Head of caudate nucleus (tissue), 42 donors: ENCODE measurements around the gene FAM222B.
"Not testable (repeated sequence)": the region's sequence is repeated elsewhere in the genome, so short reads cannot be mapped to it uniquely, and the experiment has no call there.

ENCODE experiments used
- DNase-seq, 42 donors: peaks; one replicate each; pipeline versions ENCODE4 v3.0.0 to v3.0.0-alpha.2; 2020 to 2021; ENCODE audit warnings: mixed read lengths in 7 of 42
- intact Hi-C: fragments of 100-400 bp; cut with DNase I; formaldehyde crosslinking; loops from one replicate; pipeline ENCODE4 v1.15.0; 2022

The FAM222B gene

GRCh38 chr17:28842282-28843012 lies at the start of gene FAM222B:
Gene FAM222B (minus strand): TSS chr17:28842790. CDS start chr17:28766667, 76,123 bp downstream.
- DNase-seq, result peak; percentile 51 to 92 (median 84)
- intact Hi-C loops, result no loop called here

DNA sequence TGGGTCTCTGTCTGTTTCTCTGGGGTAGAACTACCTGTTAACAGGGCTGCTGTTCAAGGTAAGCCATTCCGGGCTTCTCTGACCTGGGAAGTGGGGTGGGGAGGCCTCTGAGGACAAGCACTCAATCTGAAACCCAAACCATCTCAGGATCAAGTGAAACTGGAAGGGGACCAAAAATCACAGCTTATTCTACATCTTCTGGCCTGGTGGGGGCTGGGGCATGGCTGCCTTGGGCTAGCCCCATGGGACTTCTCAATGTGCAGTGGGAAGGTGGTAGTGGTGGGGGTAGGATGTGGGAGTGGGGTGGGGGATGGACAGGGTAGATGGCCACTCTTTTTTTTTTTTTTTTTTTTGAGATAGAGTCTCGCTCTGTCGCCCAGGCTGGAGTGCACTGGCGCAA lies 49.4 kb upstream of the FAM222B start:
- intact Hi-C loops, result no loop called here

DNA sequence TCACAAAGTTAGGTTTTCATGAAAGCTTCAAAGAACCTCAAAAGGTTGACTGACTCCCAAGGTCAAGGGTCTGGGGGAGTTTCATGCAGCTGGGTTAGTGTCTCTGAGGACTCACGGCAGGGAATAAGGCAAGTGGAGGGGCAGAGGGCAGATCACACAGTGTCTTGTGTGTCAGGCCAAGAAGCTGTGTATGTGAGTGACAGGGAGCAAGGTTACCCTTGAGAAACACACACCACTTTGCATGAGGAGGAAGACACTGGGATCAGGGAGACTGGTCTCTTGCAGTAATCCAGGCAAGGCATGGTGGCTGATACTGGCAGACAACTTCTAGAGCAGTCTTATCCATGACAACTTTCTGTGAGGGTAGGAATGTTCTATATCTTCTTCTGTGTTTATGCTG lies 48.6 kb upstream of the FAM222B start:
- intact Hi-C loops, result no loop called here
- no peak for DNase-seq

More for the DNA sequence above, 49.4 kb upstream of the FAM222B start:
- no peak for DNase-seq

DNA sequence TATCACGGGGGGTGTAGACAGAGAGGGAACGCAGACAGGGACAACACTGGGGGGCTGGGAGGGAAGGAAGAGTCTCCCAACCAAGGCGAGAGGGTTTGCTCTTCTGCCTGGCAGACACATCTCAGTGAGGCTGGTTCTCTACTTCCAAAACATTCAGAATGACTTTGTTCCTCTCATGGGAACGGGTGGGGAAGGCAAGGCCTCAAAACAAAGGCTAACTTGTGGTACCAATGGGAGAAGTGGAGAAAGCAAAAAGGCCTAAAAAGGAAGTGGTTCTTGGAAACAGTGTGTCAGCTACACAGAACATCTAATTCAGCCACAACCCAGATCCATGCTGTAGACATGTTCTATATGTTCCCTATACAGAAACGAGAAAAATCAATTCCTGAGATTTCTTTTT lies 47.4 kb upstream of the FAM222B start:
- DNase-seq, result no peak
- intact Hi-C loops, result no loop called here

DNA sequence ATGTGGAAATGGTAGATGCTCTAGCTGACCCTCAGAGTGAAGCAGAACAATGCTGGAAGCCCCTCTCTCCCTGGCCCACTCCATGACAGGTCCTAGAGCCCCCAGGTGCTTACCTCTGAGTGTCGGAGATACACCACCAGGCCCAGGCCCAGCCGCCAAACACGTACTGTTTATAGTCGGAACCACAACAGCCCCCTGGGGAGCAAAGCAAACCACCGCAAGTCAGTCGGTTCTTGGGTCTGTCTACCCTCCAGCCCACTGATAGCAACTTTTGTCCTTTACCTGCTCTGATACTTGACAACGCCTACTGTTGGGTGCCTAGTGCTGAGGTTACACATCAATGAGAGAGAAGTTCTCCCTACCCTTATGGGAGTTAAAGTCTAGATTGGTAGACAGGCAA lies 46.2 kb upstream of the FAM222B start:
- DNase-seq, result no peak
- intact Hi-C loops, result no loop called here

GRCh38 chr17:28887871-28888471 lies 45.4 kb upstream of the FAM222B start:
- DNase-seq, result no peak
- intact Hi-C loops, result no loop called here

GRCh38 chr17:28885951-28886350 lies 43.4 kb upstream of the FAM222B start:
- intact Hi-C loops, result no loop called here
- no peak for DNase-seq

DNA sequence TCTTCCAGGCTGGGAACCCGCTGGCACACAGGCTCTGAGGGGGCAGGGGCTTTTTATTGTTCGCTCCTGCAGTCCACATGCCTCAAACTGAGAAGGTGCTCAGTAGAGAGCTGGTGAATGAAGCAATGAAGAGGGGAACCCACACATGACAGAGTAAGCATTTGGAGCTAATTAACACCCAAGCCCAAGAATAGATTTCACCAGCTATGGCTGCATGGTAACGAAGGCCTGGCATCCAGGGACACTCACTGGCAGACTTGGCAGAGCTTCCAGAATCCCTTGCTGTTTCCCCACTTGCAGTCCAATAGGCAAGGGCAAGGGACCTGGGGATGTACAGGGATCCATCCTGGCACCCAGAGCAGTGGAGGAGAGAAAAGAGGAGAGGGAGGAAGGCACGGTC lies 42.8 kb upstream of the FAM222B start:
- intact Hi-C loops, result no loop called here
- no peak for DNase-seq

DNA sequence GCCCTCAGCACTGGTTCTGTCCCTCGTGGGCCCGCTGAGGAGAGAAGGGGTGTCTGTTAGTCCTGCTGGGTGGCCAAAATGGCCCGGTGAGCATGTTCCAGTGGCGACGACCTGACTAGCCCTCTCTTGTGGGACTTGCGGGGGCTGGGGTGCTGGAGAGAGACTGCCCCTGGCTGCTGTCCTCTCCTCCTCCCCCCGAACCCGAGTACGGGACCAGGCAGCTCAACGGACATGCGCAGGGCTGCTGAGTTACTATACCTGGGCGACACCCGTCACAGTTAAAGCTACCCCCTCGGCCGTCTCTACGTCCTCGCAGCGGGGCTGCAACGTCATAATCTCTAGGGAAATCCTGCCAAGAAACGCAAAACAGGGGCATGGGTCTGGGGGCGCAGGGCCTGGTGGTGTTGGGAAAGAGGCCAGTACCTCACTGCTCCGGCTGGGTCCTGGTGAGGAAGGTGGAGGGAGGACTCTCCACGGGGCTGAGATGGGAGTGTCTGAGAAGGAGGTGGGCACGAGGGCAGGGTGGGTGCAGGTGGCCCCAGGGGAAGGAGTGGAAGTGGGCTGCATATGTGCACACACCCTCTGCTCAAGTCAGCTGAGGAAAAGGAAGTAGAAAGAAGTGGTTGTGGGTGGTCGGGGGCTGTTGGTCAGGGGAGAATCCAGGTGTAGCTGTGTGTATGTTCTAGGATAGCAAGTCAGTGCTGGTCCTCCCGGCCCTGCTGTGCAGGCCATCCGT lies 41.5 kb upstream of the FAM222B start:
- DNase-seq, result no peak
- intact Hi-C loops, result no loop called here

GRCh38 chr17:28882154-28882895 lies 39.7 kb upstream of the FAM222B start:
- intact Hi-C loops, result no loop called here

GRCh38 chr17:28881533-28882056 lies 39.0 kb upstream of the FAM222B start:
- no peak for DNase-seq
- intact Hi-C loops, result no loop called here

More at GRCh38 chr17:28882154-28882895, 39.7 kb upstream of the FAM222B start:
- DNase-seq, result no peak

GRCh38 chr17:28880572-28880945 lies 38.0 kb upstream of the FAM222B start:
- DNase-seq, result no peak
- intact Hi-C loops, result no loop called here

GRCh38 chr17:28879886-28880571 lies 37.4 kb upstream of the FAM222B start:
- no peak for DNase-seq
- intact Hi-C loops, result no loop called here

- peak in 2 of 42 donors; percentile 19 to 47 for DNase-seq
- intact Hi-C loops, result no loop called here
Measured at GRCh38 chr17:28878981-28879380, 36.4 kb upstream of the FAM222B start.

DNA sequence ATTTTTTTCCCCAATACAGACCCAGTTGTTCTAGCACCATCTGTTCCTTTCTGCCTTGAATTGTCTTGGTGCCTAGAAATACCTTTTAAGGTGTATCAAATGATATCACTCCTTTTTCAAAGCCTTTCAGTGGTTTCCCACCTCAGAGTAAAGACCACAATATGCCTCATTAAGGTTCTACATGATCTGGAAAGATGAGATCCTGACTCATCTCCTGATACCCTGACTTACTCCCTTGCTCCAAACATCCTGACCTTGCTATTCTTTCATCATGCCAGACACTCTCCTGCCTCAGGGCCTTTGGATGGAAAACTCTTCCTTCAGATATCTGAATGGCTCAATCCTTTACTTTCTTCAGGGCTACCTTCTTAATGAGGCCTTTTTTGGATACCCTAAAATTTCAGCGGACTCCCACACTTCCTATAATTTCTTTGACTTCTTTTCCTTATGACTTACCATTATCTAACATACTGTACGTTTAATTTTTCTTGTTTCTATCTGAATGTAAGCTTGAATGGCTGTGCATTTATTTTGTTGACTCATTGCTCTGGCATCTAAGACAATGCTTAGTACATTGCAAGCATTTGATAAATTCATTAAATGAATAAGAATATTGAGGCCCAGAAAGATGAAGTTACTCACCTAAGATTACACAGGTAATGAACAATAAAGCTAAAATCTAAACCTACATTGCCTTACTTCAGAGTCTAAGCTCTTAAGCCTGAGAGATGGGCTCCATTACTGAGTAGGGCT lies 35.7 kb upstream of the FAM222B start:
- intact Hi-C loops, result no loop called here
- no peak for DNase-seq

DNA sequence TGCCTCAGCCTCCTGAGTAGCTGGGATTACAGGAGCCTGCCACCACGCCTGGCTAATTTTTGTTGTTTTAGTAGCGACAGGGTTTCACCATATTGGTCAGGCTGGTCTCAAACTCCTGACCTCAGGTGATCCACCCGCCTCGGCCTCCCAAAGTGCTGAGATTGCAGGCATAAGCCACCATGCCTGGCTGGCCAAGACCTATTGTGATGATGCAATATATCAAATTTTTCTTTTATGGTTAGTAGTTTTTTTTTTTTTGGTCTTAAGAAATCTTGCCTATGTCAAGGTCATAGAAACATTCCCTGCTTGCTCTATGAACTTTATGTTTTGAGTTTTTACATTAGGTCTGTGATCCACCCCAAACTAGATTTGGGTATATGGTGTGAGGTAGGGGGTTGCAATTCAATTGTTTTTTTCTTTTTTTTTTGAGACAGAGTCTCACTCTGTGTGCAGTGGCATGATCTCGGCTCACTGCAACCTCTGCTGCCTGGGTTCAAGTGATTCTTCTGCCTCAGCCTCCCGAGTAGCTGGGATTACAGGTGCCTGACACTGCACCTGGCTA lies 34.6 kb upstream of the FAM222B start:
- intact Hi-C loops, DNase-seq: not testable (repeated sequence)

- intact Hi-C loops, result no loop called here
- DNase-seq, result no peak
Measured at GRCh38 chr17:28875848-28876550, 33.4 kb upstream of the FAM222B start.
